GM21576 (cell line): ENCODE data around the gene SERPINE1.
"Not testable (repeated sequence)": the region's sequence is repeated elsewhere in the genome, so short reads cannot be mapped to it uniquely, and the experiment has no call there.

Experiments
- ATAC-seq: cut with Tn5 transposase; IDR thresholded peaks from one replicate; pipeline ENCODE4 v1.9.1; 2021; ENCODE audit warnings: mild to moderate bottlenecking, moderate library complexity; ENCODE audit not compliant: unreplicated experiment

SERPINE1 gene

GRCh38 chr7:101100858-101101847 lies 25.8 kb upstream of the SERPINE1 start:
- no peak for ATAC-seq

- no peak for ATAC-seq
Measured at GRCh38 chr7:101102026-101102425, 24.9 kb upstream of the SERPINE1 start.

GRCh38 chr7:101103701-101104100 lies 23.2 kb upstream of the SERPINE1 start:
- not testable (repeated sequence) for ATAC-seq

GRCh38 chr7:101104193-101104713 lies 22.7 kb upstream of the SERPINE1 start:
- ATAC-seq: no peak

DNA sequence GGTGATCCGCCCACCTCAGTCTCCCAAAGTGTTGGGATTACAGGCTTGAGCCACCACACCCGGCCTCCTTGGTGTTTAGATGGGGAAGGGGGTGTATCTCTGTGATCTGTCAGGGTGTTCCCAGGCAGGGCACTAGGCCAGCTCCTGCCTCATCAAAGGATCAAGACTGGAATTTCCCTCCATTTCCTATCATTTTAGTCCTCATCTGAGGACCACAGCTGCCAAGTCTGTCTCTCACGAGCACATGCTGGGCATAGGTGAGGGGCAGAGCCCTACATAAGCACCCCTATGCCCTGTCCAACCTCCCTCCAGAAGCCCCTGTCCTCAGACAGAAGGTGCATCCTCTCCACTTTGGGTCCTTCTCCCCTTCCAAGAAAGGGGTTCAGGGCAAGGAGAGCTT lies 22.1 kb upstream of the SERPINE1 start:
- ATAC-seq: no peak

- not testable (repeated sequence) for ATAC-seq
Measured at GRCh38 chr7:101105248-101105647, 21.7 kb upstream of the SERPINE1 start.

DNA sequence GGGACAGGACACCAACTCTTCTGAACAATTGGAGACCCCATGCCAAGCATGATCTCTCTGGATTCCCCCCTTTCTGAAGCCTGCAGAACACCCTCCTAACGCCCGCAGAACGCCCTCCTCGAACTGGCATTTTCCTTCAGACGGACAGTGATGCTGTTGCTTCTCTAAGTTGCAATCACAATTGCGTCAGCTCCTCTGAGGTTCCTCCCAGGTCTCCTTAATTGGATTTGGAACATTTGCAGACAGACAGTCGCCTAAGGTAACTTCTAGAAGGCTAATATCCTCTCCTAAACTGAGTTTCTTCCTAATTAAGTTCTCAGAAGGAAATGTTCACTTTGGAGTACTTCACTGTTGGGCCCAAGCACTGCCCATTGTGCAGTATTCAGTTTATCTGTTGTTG lies 20.5 kb upstream of the SERPINE1 start:
- ATAC-seq: no peak

GRCh38 chr7:101108330-101108857 lies 18.5 kb upstream of the SERPINE1 start:
- no peak for ATAC-seq

DNA sequence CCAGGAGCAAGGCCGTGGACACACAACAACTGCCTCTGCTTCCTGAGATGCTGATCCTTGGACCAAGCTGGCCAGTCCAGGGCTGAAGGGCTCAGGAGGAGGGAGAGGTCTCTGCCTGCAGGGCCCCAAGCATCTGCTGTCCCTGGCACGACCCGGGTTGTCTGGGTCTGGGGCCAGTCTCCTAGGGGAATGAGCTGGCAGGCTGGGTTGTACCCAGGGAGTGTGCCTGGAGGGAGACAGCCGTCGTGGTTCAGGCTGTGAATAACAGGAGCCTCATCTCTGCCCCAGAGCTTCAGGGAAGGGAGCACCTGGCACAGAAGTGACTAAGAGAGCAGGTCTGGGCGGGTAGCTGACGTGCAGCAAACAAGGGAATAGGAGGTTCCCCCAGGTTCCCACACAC lies 17.9 kb upstream of the SERPINE1 start:
- ATAC-seq: no peak

DNA sequence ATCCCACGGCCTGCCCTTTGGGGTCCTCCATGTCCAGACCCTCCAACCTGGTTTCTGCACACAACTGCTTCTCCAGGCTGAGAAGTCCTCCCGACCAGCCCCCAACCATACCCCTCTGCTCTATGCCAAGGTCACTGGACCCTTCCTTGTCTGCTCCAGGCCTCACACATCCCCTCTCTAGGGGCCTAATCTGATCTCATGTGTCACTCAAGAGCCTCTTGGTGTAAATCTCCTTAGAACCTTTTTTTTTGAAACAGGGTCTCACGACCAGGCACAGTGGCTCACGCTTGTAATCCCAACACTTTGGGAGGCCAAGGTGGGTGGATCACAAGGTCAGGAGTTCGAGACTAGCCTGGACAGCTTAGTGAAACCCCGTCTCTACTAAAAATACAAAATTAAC lies 17.5 kb upstream of the SERPINE1 start:
- ATAC-seq: no peak

DNA sequence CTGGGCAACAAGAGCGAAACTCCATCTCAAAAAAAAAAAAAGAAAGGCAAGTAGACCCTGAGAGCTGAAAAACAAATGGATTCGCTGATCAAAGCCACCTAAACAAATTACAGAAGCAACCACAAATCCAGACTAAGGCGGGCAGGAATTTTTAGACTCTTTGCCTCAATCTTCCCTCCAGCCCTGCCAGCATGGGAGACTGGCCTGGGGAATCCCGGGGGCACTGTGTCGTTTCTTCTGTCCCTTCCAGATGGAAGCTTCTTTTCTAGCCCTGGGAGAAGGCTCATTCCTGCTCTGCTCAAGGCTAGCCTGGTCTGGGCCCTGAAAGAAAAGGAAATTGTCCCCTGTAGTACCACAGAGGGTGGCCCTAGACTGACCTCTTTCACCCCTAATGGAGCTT lies 15.6 kb upstream of the SERPINE1 start:
- ATAC-seq: no peak

DNA sequence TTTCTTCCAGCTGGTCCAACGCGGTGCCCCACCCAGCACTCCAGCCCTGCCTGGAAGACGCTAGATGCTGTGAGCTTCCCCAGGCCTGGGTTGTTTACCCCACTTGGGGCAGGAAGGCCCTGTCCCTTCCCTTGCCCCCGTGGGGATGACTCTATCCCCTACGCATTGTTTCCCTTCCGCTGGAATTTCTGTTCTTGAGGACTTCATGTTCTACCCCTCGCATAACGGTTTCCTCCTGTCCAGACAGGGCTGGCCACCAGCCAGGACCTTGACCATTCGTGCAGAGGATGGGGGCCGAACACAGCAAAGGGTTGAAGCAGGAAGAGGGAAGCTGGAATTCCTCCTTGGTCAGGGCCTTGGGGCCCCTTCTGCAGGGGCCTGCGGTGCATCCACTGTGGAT lies 14.7 kb upstream of the SERPINE1 start:
- ATAC-seq: no peak

DNA sequence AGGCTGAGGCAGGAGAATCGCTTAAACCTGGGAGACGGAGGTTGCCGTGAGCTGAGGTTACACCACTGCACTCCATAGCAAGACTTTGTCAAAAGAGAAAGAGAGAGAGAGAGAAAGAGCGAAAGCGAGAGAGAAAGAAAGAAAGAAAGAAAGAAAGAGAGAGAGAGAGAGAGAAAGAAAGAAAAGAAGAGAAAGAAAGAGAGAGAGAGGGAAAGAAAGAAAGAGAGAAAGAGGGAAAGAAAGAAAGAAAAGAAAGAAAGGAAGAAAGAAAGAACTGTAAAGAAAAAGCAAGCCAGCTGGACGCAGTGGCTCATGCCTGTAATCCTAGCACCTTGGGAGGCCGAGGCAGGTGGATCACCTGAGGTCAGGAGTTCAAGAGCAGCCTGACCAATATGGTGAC lies 13.8 kb upstream of the SERPINE1 start:
- not testable (repeated sequence) for ATAC-seq

GRCh38 chr7:101113836-101114235 lies 13.1 kb upstream of the SERPINE1 start:
- no peak for ATAC-seq

- no peak for ATAC-seq
Measured at GRCh38 chr7:101114492-101114891, 12.4 kb upstream of the SERPINE1 start.

- ATAC-seq: no peak
Measured at GRCh38 chr7:101115215-101115614, 11.7 kb upstream of the SERPINE1 start.

DNA sequence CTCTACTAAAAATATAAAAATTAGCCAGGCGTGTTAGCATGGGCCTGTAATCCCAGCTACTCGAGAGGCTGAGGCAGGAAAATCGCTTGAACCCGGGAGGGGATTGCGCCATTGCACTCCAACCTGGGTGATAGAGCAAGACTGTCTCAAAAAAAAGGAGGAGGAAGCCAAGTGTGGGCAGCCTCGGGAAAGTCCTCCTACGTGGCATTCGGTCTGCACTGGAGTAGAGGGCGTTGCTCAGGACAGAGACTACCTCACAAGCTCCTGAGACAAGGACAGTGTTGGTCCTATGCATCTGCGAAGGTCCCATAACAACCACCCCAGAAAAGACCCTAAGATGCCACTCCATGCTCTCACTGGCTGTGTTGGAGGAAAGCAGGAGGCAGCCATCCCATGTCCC lies 10.0 kb upstream of the SERPINE1 start:
- ATAC-seq: no peak

DNA sequence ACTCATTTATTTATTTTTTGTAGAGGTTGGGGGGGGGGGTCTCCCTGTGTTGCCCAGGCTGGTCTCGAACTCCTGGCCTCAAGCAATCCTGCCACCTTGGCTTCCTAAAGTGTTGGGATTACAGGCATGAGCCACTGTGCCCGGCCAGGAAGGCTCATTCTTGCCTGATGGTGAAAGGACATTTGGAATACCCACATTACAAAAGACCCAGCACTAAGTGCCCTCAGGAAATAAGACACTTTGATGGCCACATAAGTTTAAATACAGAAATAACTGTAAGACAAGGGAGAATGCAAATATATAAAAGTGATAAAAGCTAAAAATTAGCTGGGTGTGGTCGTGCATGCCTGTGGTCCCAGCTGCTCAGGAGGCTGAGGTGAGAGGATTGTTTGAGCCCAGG lies 8.0 kb upstream of the SERPINE1 start:
- no peak for ATAC-seq

DNA sequence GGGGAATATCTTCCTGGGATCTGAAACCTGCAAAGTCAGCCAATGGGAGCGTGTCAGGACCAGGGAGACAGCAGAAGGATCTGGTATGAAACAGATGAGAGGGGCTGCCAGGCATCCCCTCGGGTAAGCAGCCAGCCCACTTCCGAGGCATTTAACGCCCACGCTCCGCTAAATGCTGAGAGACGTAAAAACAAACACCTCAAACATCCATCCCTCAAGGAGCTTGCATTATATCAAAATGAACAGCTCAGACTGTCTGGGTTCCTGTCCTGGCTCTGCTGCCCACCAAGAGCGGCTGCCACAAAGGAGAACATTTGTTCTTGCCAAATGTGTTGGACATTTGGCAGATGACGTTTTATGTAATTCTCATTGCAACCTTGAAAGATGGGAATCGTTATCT lies 7.0 kb upstream of the SERPINE1 start:
- ATAC-seq: no peak

GRCh38 chr7:101120315-101120714 lies 6.6 kb upstream of the SERPINE1 start:
- no peak for ATAC-seq

- not testable (repeated sequence) for ATAC-seq
Measured at GRCh38 chr7:101121631-101121990, 5.3 kb upstream of the SERPINE1 start.
